Measurements from ENCODE around the gene VWDE. TPM values are rescaled to one million over a fixed set of nuclear protein-coding genes. Genes with fewer than 3 reads are reported as not detected.

VWDE gene
- total RNA-seq, 2 donors from 2014 or later, result 5.8 to 7.0 TPM

Other genes starting within 250 kb of the VWDE start
- 10 to 100 TPM; 23.8 to 27.9 TPM for gene TMEM106B, start 192.6 kb downstream of the VWDE start, total RNA-seq
- gene SCIN, start 166.9 kb upstream of the VWDE start, total RNA-seq, result under 1 TPM in 1 of 2 donors, not detected in 1; 0.15 TPM